Peyer's patch (tissue), 4 donors: ENCODE results near the gene ARHGAP19.

Experiments
- CTCF ChIP-seq, 6 experiments: fragments of 450-650 bp in 4 of 6; fragments of 200-600 bp in 2 of 6; sonication (generic) in 1 of 6; IDR thresholded peaks; one replicate each; pipeline ENCODE4 v1.5.1; 2017 to 2019; ENCODE audit warnings: antibody characterized with exemption in 6 of 6, mild to moderate bottlenecking in 3 of 6, moderate library complexity in 1 of 6
- POLR2A ChIP-seq, 2 donors: fragments of 450-650 bp; IDR thresholded peaks; one replicate each; pipeline ENCODE4 v1.5.1; 2017; ENCODE audit warnings: antibody characterized with exemption in 2 of 2, mild to moderate bottlenecking in 2 of 2, moderate library complexity in 2 of 2

- no peak for TF ChIP-seq POLR2A (IDR thresholded peaks at IDR 0.05)
- TF ChIP-seq CTCF (IDR thresholded peaks at IDR 0.05) = no peak
These were observed 40.8 kb upstream of the ARHGAP19 start for GRCh38 chr10:97333351-97333600.
